ENCODE data around the gene SLC25A25.
"Not testable (repeated sequence)": the region's sequence is repeated elsewhere in the genome, so short reads cannot be mapped to it uniquely, and the experiment has no call there.

SLC25A25 gene

GRCh38 chr9:128026255-128026772 lies 41.7 kb upstream of the SLC25A25 start:
- no peak overlapping the region for H3K4me3 ChIP-seq (ENCODE audit: low read depth, low read length)
- DNase-seq (ENCODE audit: low read depth): peak; percentile 72

GRCh38 chr9:128026773-128027541 lies 41.1 kb upstream of the SLC25A25 start:
- no peak overlapping the region for H3K4me3 ChIP-seq (ENCODE audit: low read depth, low read length)
- TF ChIP-seq CTCF (IDR thresholded peaks at IDR 0.05; ENCODE audit: low read depth, low read length, missing control alignments): no peak
- DNase-seq (ENCODE audit: low read depth): no peak

More at GRCh38 chr9:128026255-128026772, 41.7 kb upstream of the SLC25A25 start:
- no peak for TF ChIP-seq CTCF (IDR thresholded peaks at IDR 0.05; ENCODE audit: low read depth, low read length, missing control alignments)

- no peak for TF ChIP-seq CTCF (IDR thresholded peaks at IDR 0.05; ENCODE audit: low read depth, low read length, missing control alignments)
- H3K4me3 ChIP-seq (ENCODE audit: low read depth, low read length): no peak overlapping the region
- no peak for DNase-seq (ENCODE audit: low read depth)
Measured at GRCh38 chr9:128027705-128028104, 40.3 kb upstream of the SLC25A25 start.

- no peak for TF ChIP-seq CTCF (IDR thresholded peaks at IDR 0.05; ENCODE audit: low read depth, low read length, missing control alignments)
- no peak for DNase-seq (ENCODE audit: low read depth)
- H3K4me3 ChIP-seq (ENCODE audit: low read depth, low read length): no peak overlapping the region
Measured at GRCh38 chr9:128033609-128034008, 34.4 kb upstream of the SLC25A25 start.

- H3K4me3 ChIP-seq (ENCODE audit: low read depth, low read length): no peak overlapping the region
- DNase-seq (ENCODE audit: low read depth): peak; percentile 65
- TF ChIP-seq CTCF (IDR thresholded peaks at IDR 0.05; ENCODE audit: low read depth, low read length, missing control alignments): peak; percentile 82
Measured at GRCh38 chr9:128034821-128035652, 33.0 kb upstream of the SLC25A25 start.

- DNase-seq (ENCODE audit: low read depth); H3K4me3 ChIP-seq (ENCODE audit: low read depth, low read length): not testable (repeated sequence)
Measured at GRCh38 chr9:128036522-128036921, 31.5 kb upstream of the SLC25A25 start.

- not testable (repeated sequence) for DNase-seq (ENCODE audit: low read depth); H3K4me3 ChIP-seq (ENCODE audit: low read depth, low read length)
Measured at GRCh38 chr9:128040783-128041182, 27.2 kb upstream of the SLC25A25 start.

Data from GM12864 (cell line).